ENCODE measurements around the gene KCTD20.

The KCTD20 gene

DNA sequence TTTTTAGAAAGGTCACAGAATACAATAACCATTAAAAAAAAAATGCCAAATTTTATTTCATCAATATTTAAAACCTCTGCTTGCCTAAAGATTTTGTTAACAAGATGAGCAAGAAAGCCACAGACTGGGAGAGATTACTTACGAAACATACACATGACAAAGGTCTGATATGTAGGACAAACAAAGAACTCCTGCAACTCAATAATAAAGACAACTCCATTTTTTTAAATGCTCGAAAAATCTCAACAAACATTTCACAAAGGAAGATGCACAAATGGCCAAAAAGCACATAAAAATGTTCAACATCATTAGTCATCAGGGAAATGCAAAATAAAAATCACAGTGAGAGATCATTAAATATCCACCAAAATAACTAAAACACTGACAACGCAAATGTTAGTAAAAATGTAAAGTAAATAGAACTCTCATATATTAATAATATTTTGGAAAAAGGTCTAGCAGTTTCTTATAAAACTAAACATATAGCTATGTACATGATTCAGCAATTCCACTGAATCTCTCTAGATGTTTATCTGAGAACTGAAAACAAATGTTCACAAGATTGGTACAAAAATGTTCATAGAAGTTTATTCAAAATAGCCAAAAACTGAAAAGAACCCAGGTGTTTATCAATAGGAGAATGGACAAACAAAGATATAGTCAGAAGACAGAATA is 94.2 kb downstream of the KCTD20 start:
- DNase-seq (ENCODE audit: low read depth), result no peak

- no peak for DNase-seq (ENCODE audit: low read depth)
Measured at GRCh38 chr6:36539814-36540568, 97.2 kb downstream of the KCTD20 start.

Data from fibroblast of gingiva (primary cell).